Stimulated activated CD8-positive, alpha-beta memory T cell treated with anti-CD3 and anti-CD28 coated beads, Interleukin-7, amount 100 ng/mL, for 1 hour (primary cell): ENCODE data around the gene ZBED5.

Experiments used
- DNase-seq, 2 donors: peaks; one replicate each; pipeline ENCODE4 v3.0.0-alpha.2; 2020; ENCODE audit warnings: low read depth in 2 of 2

The ZBED5 gene

GRCh38 chr11:10878408-10879214, 20.8 kb upstream of the ZBED5 start:
- no peak for DNase-seq

DNA sequence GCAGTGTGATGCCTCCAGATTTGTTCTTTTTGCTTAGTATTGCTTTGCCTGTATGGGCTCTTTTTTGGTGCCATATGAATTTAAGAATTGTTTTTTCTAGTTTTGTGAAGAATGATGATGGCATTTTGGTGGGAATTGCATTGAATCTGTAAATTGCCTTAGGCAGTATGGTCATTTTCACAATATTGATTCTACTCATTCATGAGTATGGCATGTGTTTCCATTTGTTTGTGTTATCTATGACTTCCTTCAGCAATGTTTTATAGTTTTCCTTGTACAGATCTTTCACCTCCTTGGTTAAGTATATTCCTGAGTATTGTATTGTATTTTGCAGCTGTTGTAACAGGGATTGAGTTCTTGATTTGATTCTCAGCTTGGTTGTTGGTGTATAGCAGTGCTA, 18.3 kb upstream of the ZBED5 start:
- DNase-seq = no peak

DNA sequence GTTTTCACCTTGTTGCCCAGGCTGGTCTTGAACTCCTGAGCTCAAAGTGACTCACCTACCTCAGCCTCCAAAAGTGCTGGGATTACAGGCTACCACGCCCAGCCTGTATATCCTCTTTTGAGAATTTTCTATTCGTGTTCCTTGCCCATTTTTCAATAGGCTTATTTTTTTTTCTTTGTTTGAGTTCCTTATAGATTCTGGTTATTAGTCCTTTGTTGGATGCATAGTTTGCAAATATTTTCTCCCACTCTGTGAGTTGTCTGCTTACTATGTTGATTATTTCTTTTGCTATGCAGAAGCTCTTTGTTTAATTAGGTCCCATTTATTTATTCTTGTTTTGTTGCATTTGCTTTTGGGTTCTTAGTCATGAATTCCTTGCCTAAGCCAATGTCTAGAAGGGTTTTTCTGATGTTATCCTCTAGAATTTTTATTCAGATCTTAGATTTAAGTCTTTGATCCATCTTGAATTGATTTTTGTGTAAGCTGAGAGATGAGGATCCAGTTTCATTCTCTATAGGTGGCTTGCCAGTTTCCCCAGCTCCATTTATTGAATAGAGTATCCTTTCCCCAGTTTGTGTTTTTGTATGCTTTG, 17.7 kb upstream of the ZBED5 start:
- DNase-seq = no peak

DNA sequence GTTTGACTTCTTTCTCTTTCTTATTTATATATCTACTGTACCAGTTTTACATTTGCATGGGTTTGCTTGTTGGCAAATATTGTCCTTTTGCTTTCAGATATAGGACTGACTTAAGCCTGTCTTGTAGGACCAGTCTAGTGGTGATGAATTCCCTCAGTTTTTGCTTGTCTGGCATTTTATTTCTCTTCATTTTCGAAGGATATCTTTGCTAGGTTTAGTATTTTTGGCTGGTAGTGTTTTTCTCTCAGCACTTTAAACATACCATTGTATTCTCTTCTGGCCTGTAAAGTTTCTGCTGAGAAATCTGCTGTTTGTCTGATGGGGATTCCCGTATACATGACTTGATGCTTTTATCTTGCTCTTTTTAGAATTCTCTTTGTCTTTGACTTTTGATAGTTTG, 14.2 kb upstream of the ZBED5 start:
- DNase-seq = no peak

- no peak for DNase-seq
These were observed 10.5 kb upstream of the ZBED5 start for GRCh38 chr11:10868352-10868751.

DNA sequence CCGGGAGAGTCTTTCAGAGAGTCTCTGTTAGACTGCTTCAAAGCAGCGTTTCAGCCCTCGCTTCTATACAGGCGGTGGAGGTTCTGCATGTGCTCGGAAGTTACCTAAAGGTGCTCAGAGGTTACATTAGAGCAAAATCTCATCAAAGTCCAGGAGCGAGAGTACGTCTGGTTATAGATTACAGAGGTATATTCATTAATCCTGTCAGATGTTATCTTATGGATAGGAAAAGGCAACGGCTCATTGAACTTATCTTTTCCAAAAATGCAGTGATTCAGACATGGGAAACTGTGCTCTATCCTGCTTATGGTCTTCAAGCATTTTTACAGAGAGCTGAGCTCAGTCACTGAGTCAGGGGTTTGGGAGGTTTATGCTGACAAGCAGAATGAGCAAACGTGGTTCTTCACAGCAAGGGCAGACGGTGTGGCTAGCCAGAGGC, 9.1 kb upstream of the ZBED5 start:
- no peak for DNase-seq

DNA sequence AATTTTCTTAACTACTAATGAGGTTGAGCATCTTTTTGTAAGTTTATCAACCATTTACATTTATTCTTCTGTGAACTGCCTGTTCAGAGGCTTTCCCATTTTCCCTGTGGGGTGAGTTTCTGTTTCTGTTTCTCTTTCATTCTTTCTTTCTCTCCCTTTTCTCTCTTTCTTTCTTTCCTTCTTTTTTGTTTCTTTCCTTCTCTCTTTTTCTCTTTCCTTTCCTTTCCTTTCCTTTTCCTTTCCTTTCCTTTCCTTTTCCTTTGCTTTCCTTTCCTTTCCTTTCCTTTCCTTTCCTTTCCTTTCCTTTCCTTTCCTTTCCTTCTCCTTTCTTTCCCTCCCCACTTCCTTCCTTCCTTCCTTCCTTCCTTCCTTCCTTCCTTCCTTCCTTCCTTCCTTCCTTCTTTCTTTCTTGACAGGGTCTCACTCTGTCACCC, 8.0 kb upstream of the ZBED5 start:
- no peak for DNase-seq

DNA sequence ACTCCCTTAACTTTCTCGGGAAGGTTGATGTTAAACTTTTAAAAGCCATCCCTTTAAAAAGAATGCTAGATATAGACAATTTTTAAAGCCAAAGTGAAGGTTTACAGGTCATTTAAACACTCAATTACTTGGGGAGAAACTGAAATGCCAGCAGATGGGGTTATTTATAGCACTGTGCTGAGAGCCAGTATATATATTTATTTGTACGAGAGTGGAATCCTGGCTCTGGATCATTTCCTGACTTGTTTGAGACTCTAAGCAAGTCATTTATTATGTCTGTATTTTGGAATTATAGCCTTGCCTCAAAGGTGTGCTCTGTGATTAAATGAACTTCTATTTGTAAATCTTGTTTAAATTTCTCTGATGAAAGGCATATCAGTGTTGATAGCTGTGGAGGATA, 6.8 kb upstream of the ZBED5 start:
- DNase-seq = no peak

DNA sequence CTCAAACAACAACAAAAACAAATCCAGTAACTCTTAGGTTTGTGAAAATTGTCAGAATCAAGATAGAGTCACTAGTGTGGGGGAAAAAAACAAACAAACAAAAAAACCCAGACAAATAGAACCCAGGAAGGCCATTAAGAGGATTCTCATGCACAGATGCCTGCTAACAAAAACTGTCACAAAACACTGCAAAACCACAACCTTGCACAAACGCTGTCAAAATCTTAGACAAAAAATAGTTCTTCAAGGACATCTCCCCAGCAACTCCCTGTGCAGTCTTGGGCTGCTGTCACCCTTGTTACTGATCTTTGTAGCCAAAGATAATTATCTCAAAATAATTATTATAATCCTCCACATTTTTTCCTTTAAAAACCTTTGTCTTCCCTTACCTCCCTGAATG, 4.6 kb upstream of the ZBED5 start:
- no peak for DNase-seq

- no peak for DNase-seq
These were observed 3.9 kb upstream of the ZBED5 start for GRCh38 chr11:10861799-10862198.

- DNase-seq = no peak
These were observed 3.2 kb upstream of the ZBED5 start for GRCh38 chr11:10861047-10861446.

GRCh38 chr11:10858439-10859325, 829 bp upstream of the ZBED5 start:
- DNase-seq = peak in 1 of 2 donors; percentile 19

DNA sequence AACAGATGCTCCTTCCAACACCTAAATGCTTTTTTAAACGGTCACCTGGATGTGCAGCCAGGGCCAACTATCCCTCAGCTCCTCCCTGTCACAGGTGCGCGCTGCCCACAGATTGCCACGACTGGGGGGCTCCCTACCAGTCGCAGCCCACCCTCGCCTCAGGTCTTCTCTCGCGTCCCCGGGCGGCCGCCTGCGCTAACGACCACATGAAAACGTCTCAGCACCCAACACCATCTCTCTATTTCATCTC, 469 bp downstream of the ZBED5 start:
- DNase-seq = no peak

DNA sequence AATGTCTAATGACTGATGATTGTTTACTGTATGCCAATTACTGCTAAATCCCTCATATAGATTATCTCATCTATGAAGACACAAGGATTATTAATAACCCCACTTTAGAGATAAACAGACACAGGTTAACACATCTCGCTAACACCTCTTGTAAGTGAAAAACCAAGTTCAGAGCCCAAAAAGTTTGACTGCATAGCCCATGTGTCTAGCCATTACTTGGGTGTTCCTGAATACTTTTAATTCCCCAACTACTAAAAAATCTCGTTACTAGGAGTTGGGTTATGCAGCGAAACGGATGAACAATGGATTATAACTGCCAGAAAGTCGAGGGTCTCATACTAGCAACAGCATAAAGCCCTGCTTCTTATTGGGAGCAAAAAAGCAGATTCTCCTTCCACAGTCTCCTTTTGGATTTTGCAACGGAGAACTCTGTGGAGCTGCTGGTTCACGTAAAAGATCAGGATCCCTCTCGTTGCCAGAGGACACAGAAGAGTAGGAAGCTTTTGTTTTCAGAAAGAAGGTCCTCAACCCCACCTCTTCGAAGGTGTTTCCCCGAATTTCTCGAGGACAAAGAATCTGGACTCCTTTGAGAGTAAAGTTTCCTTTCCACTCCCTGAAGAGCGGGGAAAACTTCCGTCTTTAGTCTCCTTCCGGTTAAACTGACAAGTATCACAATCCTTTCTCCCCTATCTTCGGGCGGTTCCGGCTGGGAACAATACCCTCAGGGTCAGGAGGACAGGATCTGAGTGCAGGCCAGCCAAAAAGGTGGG, 979 bp downstream of the ZBED5 start:
- DNase-seq = no peak

- DNase-seq = no peak
These were observed 2.6 kb downstream of the ZBED5 start for GRCh38 chr11:10855295-10855694.

DNA sequence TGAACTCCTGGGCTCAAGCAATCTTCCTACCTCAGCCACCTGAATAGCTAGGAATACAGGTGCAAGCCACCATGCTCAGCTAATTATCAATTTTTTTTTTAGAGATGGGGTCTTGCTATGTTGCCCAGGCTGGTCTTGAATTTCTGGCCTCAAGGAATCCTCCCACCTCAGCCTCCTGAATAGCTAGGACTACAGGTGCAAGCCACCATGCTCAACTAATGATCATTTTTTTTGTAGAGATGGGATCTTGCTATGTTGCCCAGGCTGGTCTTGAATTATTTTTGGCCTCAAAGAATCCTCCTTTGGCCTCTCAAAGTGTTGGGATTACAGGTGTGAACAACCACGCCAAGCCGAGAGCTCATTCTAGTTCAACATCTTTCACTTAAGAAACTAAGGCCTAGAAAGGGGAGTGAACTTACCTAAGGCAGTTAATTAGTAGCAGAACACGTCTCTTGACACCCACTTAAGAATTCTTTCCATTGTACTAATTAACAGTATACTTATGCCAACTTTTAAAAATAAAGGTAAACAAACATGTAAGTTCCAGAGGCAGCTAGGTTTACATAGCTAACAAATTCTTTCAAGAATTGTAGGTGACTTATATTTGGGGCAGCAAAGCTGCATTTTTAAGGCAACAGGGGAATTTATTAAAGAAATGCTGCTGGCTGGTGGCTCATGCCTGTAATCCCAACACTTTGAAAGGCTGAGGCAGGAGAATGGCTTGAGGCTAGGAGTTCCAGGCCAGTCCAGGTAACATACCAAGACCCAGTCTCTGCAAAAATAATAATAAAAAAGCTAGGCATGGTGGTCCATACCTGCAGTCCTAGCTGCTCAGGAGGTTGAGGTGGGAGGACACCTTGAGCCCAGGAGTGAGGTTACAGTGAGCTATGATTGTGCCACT, 9.6 kb downstream of the ZBED5 start:
- DNase-seq = no peak

GRCh38 chr11:10846660-10847059, 11.2 kb downstream of the ZBED5 start:
- no peak for DNase-seq

DNA sequence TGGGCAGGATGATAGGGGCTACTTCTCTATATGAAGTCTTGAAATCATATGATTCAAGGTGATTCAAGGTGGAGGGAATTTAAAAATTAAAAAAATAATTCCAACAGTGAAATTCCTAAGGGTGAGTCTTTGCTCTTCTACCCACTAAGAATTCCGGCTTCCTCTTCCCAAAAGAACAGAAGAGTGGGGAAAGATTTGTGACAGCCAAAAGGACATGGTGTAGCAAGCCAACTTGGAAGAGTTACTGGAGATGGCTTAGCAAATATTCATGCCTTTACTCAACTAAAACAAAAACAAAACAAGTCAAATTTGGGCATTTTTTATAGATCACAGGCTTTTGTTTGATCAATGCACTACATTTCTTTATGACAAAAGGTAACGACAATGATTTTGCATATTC, 12.3 kb downstream of the ZBED5 start:
- DNase-seq = no peak

GRCh38 chr11:10844796-10845195, 13.1 kb downstream of the ZBED5 start:
- DNase-seq = no peak

DNA sequence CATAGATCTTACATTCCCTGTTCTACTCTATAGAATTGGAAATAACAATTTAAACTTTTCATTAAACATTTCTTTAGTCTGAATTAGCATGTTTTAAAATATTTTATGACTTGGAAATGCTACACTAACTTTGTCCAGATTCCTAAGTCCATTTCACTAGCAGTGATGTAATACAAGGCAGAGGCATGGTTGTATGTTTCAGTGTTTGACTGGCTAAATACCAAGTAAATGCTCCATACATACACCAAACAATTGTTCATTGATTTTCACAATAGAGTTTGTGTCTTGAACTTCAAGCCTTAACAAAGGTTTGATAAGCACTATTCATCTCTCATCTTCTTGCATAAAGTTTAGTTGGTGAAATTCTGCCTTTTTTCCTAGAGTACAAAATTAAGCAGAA, 13.5 kb downstream of the ZBED5 start:
- DNase-seq = no peak

DNA sequence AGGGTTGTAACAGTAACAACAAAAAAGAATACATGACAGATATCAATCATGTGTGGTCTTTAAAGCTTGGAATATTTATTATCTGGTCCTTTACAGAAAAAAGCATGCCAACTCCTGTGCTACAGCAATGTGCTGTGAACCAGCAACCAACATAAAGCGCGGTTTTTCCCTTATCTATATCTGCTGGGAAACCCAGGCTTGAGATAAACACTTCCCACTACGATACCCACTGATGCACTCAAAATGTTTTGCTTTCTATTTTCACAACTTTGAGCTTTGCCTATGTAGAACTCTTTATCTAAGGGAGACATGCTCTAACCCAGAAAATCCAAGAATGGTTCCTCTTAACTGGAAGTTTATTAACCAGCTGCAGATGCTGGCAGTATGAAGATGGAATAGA, 19.0 kb downstream of the ZBED5 start:
- DNase-seq = no peak
